Stimulated activated CD8-positive, alpha-beta memory T cell treated with anti-CD3 and anti-CD28 coated beads, Interleukin-2, amount 100 ng/mL, for 1 hour (primary cell): ENCODE measurements around the gene INTS6.

Source experiments
- DNase-seq, 2 donors: peaks; one replicate each; pipeline ENCODE4 v3.0.0-alpha.2; 2020; ENCODE audit warnings: low read depth in 2 of 2

INTS6 gene

DNA sequence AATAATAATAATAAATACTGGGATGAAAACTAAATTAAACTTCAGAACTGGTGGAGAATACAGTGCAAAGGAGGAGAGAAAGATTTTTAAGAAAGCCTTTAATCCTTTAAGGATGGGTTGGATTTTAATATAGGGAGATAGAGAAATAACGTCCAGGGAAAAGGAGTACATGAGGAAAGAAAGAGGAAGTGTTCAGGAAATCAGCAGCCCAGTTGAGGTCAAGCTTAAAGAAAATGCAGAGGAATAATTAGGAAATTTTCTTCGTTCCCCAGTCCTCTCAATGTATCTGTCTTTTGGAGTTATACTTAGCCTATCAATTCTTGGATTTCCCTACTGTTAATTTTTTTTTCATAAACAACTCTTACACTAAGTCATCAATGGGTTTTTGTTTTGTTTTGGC is 47.7 kb downstream of the INTS6 start:
- no peak for DNase-seq

DNA sequence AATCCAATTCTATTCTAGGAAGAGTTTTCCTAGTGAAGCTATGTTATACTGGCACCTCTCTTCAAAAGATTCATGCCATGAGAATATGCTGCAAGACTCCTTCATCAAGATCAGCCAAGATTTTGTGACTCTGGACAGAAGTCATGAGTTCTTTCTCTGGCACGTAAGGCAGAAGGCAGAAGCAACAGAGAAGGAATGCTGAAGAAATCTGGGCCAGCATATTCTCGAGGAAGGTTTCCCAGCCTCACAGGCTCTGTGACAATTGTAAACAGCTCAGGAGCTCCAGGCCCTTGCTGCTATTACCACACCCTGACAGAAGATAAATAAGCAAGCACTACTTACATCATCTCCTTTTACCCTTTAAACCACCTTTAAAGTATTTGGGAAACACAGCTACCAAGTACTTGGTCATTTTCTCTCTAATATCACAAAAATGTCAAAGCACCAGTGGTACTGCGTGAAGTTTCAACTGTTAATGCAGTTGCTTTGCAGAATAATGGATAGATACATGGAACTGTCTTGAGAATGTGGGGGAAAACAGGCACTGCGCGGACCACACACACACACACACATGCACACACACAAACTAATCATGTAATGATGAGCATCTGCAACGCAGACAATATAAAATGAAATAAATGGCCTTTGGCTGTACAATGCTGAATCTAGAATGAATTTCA is 55.4 kb downstream of the INTS6 start:
- no peak for DNase-seq

DNA sequence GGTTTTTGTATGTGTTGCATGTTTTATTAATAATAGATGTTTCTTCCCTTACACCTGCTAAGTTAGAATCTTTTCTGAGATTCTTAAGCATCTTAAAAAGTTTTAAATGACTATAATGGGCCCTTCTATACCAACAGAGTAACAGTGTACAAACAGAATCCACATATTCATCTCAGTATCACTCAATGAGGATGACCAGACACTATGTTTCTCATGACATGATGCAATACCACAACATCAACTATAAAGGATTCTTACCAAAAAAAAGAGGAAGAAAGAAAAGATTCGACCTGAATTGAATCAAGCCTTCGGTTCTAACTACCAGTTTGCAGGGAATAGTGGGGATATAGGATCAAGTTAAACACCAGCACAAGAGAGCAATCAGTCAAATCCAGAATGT is 56.5 kb downstream of the INTS6 start:
- DNase-seq = no peak

DNA sequence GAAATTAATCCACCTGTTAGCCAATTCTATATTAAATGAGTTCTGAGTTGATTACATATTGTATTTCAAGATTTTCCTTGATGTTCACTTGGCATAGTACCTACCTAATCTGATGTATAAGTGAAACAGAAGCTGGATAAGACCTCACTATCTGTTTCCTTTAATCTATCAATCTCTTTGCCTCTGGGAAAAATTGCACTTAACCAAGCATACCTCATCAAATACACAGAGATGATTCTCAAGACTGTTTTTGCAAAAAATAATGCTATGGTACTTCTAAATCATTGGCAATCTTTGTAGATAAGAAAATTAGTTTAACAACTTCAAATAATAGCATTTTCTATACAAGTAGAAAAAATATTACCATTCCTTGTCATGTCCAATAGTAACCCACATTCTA is 58.1 kb downstream of the INTS6 start:
- DNase-seq = no peak

DNA sequence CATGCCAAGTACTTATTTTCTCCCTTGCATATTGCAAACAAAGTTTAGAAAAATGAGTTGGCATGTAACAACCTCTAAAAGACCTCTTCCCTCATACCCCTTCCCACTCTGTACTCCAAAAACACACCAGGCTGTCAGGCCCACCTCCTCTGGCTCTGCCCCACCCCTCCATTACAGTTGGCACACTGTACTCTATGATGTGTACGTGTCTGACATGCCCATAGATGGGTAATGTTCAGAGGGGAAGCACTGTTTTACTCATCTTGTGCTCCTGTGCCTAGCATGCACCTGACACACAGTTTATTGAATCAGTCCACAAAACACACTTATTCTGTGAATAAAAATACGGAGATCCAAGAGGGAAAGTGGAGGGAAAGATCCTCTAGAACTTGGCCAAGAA is 67.7 kb downstream of the INTS6 start:
- no peak for DNase-seq

DNA sequence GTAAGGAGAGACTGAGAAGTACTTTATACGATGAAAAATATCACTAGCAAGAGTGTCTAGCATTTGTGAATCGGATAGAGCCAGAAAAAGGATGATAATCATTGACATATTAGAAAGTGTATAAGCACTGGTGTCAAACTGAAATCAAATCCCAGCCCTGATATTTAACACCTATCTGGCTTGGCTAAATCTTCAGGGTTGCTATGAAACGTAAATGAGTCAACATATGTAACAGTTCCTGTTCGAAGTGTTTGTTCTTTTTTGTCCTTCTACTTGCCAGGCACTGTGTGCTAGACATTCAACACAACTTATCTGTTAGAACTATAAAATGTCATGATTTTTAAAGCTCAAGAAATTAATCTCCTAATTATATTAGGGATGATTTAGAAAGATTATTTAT is 72.6 kb downstream of the INTS6 start:
- DNase-seq = no peak

DNA sequence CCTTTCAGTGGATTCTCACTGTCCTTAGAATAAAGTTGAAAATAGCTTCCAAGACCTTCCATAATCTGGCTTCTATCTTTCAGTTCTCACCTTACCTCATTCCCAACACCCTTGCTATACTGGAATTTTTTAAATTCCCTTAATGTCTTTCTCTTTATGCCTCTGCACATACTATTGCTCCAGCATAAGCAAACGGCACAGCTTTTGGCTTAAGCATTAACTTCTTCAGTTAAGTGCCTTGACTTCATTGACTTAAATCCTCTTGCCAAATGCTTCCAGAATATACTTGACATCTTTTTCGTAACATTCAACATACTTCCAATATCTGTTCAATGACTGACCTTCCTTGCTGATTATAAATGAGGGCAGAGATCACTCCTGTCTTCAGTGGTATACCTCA is 79.4 kb downstream of the INTS6 start:
- no peak for DNase-seq

DNA sequence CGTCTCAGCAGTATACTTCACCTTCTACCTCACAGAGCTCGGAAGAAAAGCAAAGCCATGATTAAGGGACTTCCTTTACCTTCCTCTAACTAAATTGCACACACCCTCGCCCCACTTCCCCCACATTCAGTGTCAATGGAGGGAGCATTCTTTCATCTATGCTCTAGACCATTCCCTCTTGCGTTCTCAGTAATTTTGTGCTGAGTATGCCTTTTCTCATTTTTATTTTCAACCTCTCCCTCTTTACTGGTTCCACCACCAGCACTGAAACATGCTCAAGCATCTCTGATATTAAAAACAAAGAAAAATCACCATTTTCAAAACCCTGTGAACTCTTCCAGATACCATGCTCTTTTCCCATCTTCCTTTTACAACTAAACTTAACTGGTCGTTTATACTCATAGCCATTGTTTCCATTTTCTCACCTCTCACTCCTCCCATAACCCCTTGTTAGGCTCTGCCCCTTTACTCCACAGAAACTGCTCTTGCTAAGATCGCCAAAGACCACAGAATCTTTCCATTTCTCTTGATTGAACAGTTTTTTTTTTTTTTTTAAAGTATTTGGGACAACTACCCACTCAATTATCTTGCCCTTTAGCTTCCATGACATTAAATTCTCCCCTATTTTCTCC is 81.0 kb downstream of the INTS6 start:
- no peak for DNase-seq

DNA sequence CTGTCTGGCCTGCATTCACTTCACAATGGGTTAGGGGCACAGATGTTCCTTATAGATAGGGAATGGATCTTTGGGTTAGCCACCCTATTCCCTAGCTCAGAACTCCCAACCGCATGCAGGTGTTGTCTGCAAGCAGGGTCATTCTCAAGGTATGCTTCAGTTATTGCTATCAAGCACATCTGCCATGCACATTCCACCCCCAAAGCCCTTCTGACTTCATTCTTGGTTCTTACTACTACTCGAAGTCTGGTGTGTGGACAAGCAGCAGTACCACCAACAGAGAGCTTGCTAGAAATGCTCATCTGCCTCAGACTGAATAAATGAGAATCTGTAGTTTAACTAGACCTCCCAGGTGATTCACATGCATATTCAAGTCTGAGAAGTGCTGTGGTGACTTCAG is 82.0 kb downstream of the INTS6 start:
- no peak for DNase-seq

DNA sequence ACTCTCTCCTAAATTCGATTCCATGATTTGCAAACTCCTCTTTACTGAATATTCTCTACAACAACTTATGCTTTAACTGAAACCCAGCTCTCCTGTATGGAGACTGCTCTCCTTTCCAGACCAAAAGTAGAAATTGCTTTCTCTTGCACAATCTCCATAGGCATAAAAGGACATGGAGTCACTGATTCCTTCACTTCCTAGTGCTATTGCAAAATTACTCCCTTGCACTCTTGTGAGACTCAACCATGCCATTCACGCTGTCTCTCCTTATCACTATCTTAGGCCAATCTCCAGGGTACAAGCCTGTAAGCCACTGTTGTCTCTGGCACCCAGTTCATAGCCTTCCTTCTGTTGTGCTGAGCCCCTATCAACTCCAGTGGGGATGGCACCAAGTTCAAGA is 82.7 kb downstream of the INTS6 start:
- no peak for DNase-seq

DNA sequence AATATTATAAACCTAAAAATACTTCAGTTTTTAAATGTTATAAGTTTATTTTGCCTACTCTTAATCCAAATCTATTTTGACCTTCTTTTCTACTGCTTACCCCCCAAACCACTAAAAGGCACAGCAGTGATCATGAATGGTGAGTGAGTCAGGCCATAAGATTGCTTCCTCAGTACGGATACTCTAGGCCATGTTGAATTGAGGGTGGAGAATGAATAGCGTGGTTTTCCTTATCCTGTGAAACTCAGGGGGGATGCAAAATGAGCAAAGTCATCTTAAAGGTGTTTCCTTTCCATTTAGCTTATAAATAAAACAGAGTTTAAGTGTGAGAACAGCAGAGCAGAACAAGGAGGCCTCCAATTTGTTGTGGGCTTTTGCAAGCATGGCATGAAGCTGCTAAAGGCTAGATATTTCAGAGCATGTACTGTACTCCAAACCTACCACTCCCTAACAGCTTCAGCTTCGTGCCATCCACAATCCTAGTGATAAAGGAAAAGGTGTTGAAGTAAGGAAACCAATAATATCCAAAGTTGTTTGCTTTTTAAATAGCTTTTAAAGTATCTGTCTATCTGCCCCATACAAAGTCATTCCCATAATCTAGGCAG is 88.3 kb downstream of the INTS6 start:
- DNase-seq = no peak

DNA sequence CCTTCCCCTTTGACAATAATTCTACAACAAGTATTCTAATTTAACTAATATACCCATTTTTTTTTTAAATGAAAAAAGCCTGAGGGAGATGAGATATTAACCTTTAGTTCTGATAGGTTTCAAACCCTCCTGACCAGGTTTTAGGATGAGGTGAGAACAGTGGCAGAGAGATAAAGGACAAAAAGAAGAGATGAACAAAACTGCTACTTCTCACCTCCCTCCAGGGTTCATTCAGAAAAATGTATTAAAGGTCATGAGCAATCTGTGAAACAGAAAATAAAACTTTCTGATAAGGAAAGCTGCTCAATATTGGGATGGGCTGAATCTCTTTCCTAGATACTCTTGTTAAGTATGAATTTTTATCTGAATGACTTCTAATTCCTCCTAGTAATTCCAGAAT is 89.2 kb downstream of the INTS6 start:
- no peak for DNase-seq

DNA sequence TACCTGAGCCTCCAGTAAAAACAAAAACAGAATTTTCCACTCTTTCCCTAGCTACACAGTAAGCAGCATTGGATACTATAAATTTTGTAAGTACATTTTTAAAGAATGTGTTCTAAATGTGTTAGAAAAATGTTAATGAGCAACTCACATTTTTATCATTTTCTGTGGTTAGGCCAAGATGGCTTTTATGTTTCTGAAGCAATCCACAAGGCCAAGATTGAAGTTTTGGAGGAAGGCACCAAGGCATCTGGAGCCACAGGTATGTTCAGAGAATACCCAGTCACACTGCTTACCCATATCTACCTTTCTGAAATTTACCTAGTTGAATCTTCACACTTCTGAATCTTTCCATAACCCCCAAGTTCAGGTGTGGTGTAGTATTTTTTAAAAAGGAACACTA is 91.7 kb downstream of the INTS6 start:
- no peak for DNase-seq

DNA sequence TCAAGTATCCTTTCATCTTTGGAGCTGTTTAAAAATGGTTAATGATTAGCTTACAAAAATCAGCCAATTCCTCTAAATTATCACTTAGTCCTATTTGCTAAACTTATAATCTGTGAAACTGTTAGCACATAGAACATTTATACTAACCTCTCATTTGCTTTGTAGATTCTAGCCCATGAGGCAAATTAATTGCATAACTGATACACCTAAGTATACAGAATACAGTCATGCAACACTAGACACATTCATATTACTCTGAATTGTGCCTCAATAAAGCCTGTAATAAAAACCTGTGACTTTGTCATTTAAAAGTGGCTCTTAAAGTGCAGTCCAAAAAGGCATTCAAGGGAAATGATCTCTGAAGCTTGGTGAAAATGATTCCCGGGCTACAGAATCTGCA is 92.3 kb downstream of the INTS6 start:
- DNase-seq = no peak

DNA sequence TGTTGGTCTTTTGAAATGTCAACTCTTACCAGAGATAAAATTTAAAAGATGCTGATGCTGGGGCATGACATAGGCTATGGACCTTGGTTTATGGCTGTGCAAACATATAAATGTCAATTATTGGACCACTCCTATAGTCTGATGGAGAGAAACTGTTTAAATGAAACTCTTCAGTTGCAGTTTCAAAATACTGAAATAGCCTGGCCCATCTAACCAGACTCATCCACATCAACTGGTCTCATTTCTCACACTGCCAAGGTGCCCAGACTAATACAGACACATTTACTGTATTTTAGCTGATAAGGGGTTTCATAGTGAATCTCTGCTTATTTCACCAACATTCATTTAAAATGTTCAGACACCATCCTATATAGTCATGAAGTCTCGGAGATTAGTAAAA is 93.5 kb downstream of the INTS6 start:
- no peak for DNase-seq

DNA sequence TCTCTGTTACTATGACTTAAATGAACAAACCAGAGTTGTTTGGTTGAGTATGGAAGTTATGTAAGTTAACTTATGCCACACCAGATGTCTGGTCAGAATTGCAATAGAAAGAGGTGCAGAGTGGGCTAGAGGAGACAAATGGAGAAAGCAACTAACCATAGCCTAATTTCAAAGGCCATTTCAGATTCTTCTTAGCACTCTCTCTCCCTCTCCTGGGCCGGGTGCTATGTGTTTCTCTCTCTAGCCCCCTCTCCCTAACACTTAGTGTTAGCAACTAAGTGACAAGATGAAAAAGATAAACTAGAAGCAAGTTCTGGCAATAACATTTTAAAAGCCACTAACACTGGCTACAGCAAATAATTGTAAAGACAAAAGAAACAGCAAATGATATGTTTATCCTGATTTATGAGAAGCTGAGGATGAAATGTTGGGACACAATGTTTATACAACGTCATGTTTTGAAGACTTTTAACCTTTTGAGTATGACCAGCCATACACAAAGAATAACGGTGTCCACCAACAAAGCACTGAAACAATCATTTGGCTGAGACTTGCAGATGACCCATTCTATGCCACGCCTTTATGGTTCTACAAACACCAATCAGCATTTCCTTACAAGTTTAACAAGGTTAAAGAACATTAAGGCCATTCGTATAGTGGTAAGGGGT is 94.8 kb downstream of the INTS6 start:
- no peak for DNase-seq

DNA sequence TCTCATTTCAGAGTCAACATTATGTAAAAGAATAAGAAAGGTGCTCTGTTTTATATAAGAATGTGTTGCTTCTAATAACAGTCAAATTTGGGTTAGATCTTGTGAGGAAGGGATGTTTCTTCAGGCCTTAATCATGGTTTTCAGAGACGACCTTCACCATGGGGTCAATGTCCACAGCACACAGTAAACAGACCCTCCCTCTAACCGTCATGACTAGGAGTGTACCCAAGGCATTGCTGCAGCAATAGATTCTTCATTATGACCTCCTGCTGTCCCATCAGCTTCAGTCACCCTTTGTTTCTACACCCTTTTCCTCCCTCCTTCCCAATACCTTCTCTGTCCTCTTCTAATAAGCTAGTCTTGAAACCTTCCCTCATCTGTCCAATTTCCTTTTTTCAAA is 97.6 kb downstream of the INTS6 start:
- DNase-seq = no peak

DNA sequence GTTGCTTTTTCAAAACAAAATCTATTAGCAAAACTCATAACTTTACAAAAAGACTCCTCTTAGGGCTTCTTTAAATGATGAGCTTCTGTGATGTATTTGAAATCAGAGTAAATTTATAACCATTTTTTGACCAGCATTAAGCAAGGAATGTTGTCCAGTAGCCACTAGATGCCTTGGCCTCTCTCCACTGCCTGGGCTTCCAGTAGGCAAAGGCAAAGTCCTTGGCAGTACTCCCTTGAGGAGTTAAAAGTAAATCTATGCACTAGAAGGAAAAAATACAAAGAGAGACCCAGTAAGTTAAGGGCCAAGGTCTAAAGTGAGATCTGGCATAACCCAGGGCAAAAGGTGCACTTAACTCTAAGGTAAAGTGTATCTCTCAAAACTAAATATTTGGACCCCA is 103.8 kb downstream of the INTS6 start:
- no peak for DNase-seq

DNA sequence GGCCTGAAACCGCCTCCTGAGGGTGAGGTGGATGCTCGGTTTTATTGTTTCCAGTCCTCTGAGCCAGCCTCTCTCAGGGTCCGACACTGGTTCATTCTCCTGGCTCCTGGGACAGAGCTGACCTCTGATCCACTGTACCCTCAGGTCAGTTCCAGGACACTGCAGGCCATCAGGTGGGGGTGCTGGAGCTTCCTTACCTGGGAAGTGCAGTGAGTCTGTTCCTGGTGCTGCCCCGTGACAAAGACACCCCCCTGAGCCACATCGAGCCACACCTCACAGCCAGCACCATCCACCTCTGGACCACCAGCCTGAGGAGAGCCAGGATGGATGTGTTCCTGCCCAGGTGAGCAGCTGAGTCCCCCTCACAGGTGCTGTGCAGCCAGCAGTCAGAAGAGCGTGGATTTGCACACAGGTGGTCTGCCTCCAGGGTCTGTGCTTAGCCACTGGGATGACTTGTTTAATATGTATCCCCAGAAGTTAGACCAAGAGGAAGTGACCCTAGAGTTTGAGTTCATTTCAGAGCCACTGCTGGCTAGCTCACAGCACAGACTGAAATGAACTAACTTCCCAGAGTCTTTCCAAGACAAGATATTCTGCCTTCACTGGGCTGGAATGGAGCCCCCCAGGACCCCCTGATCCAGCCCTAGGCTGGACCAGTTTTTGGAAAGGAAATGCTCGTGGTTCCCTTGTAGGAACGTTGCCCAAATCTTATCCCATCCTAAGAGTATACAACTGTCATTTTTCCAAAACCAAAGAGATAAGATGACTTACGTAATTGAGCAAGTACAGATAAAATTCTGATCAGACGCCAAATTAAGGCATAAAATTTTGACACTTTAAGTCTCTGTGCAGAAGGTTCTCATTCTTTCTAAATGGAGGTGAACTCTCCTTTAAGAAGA is 104.5 kb downstream of the INTS6 start:
- DNase-seq = no peak

DNA sequence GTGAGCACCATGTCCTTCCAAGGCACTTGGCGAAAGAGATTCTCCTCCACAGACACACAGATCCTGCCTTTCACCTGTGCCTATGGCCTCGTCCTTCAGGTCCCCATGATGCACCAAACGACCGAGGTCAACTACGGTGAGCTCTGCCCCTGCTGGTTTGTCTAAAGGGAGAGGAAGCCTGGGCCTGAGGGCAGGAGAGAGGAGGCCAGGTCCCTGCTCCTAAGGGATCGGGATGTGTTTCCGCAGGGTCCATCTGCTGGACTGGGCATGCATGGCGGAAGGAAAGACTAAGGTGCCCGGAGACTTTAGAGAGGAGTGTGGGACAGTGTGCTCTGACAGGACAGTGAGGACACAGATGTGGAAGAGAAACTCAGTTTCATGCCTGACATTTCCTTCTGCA is 105.7 kb downstream of the INTS6 start:
- no peak for DNase-seq

DNA sequence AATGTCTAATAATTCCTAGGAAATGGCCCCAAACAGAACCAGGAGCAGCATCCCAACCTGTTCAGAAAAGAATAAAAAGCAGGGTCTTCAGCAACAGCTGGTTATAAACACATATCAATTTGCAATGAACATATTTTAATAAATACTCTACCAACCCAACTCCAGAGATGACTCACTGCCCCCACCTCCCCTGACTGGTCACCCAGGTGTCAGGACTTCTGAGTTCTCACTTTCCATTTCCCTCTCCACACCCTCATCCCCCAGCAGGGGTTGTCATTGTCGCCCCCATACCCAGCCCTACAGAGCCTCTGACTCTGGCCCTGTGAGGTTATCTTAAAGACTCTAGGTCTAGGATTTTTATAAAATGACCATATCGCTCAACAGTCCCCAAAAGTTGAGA is 106.4 kb downstream of the INTS6 start:
- DNase-seq = no peak

DNA sequence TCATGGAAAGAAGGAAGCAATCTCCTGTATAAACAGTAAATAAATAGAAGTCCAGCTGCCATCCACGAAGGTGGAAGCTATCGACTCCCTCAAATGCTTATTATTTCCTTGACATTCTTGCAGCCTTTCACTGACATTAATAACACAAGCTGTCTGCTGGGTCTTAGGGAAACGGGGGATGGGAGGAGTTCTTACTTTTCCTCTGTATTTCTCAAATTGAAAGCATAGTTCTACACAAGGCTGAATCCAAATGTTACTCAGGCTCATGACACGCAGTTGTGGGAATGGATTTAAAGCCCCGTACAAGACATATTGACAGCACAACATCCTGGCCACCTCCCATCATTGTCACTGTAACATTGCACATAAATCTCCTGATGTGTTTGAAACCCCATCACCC is 109.4 kb downstream of the INTS6 start:
- no peak for DNase-seq
